GM06990 (cell line): ENCODE measurements around the gene SH2D2A.

Source experiments
- DNase-seq: peaks from one replicate; pipeline ENCODE4 v3.0.0-alpha.2; 2011; ENCODE audit not compliant: insufficient read length; ENCODE audit errors: extremely low read depth
- H3K27me3 ChIP-seq: replicated peaks from 2 replicates; pipeline ENCODE4 v1.6.0; 2011; ENCODE audit warnings: low read length; ENCODE audit not compliant: control insufficient read depth, insufficient read depth
- H3K36me3 ChIP-seq: 2 replicates; pipeline ENCODE4 v1.5.1; 2011; ENCODE audit warnings: low read length; ENCODE audit not compliant: control insufficient read depth, insufficient read depth
- H3K4me3 ChIP-seq: replicated peaks from 2 replicates; pipeline ENCODE4 v1.5.1; 2011; ENCODE audit warnings: low read depth, mild to moderate bottlenecking, control low read depth, low read length
- TF ChIP-seq, protein P1 (sequence below): IDR thresholded peaks from 2 replicates; pipeline ENCODE4 v1.5.1; 2011; ENCODE audit warnings: low read length, control low read depth, mild to moderate bottlenecking, inconsistent platforms; ENCODE audit not compliant: insufficient read depth, poor library complexity, severe bottlenecking

SH2D2A gene

GRCh38 chr1:156803086-156803851 is 13.4 kb downstream of the SH2D2A start:
- H3K36me3 ChIP-seq, result peaks cover 13% of the 10 kb centered on the region
- H3K4me3 ChIP-seq, result no peak overlapping the region
- no peaks in the 10 kb centered on the region for H3K27me3 ChIP-seq
- TF ChIP-seq, protein P1, sequence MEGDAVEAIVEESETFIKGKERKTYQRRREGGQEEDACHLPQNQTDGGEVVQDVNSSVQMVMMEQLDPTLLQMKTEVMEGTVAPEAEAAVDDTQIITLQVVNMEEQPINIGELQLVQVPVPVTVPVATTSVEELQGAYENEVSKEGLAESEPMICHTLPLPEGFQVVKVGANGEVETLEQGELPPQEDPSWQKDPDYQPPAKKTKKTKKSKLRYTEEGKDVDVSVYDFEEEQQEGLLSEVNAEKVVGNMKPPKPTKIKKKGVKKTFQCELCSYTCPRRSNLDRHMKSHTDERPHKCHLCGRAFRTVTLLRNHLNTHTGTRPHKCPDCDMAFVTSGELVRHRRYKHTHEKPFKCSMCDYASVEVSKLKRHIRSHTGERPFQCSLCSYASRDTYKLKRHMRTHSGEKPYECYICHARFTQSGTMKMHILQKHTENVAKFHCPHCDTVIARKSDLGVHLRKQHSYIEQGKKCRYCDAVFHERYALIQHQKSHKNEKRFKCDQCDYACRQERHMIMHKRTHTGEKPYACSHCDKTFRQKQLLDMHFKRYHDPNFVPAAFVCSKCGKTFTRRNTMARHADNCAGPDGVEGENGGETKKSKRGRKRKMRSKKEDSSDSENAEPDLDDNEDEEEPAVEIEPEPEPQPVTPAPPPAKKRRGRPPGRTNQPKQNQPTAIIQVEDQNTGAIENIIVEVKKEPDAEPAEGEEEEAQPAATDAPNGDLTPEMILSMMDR, result no peak
- no peak for DNase-seq

GRCh38 chr1:156802421-156802935 is 14.2 kb downstream of the SH2D2A start:
- DNase-seq, result no peak
- H3K36me3 ChIP-seq, result peaks cover 20% of the 10 kb centered on the region
- no peaks in the 10 kb centered on the region for H3K27me3 ChIP-seq
- TF ChIP-seq, protein P1, result no peak
- no peak overlapping the region for H3K4me3 ChIP-seq

- TF ChIP-seq, protein P1, result no peak
- H3K27me3 ChIP-seq, result no peaks in the 10 kb centered on the region
- peaks cover 20% of the 10 kb centered on the region for H3K36me3 ChIP-seq
- H3K4me3 ChIP-seq, result no peak overlapping the region
- no peak for DNase-seq
Measured at GRCh38 chr1:156801409-156802121, 15.1 kb downstream of the SH2D2A start.

- H3K27me3 ChIP-seq, result no peaks in the 10 kb centered on the region
- TF ChIP-seq, protein P1, result peak; percentile 87
- H3K36me3 ChIP-seq, result peaks cover 30% of the 10 kb centered on the region
- no peak for DNase-seq
- H3K4me3 ChIP-seq, result no peak overlapping the region
Measured at GRCh38 chr1:156797212-156797871, 19.3 kb downstream of the SH2D2A start.

GRCh38 chr1:156796340-156797097 is 20.1 kb downstream of the SH2D2A start:
- H3K36me3 ChIP-seq, result peaks cover 30% of the 10 kb centered on the region
- DNase-seq, result no peak
- H3K27me3 ChIP-seq, result no peaks in the 10 kb centered on the region
- TF ChIP-seq, protein P1, result no peak
- H3K4me3 ChIP-seq, result no peak overlapping the region
